Epithelial cell of proximal tubule (primary cell): ENCODE data around the gene MAP2. TPM values are rescaled to one million over a fixed set of nuclear protein-coding genes. Genes with fewer than 3 reads are reported as not detected.

Experiments
- DNase-seq: peaks from one replicate; pipeline ENCODE4 v3.0.0-alpha.2; 2011; ENCODE audit warnings: low read depth
- H3K4me3 ChIP-seq: 2 replicates; pipeline ENCODE4 v1.5.1; 2011; ENCODE audit warnings: low read depth, mild to moderate bottlenecking, low read length
- total RNA-seq: library from RNA; depleted of rRNA; stranded (reverse); fragments of >200 nt; gene quantifications from 2 replicates; pipeline ENCODE4 v1.2.3, GENCODE V29; 2015
- TF ChIP-seq, protein P1 (sequence below): conservative IDR thresholded peaks from 2 replicates; pipeline ENCODE4 v1.5.1; 2012; ENCODE audit warnings: low read depth, mild to moderate bottlenecking, low read length

Gene MAP2
- total RNA-seq, 1 donor from 2014 or later: 12.2 TPM

DNA sequence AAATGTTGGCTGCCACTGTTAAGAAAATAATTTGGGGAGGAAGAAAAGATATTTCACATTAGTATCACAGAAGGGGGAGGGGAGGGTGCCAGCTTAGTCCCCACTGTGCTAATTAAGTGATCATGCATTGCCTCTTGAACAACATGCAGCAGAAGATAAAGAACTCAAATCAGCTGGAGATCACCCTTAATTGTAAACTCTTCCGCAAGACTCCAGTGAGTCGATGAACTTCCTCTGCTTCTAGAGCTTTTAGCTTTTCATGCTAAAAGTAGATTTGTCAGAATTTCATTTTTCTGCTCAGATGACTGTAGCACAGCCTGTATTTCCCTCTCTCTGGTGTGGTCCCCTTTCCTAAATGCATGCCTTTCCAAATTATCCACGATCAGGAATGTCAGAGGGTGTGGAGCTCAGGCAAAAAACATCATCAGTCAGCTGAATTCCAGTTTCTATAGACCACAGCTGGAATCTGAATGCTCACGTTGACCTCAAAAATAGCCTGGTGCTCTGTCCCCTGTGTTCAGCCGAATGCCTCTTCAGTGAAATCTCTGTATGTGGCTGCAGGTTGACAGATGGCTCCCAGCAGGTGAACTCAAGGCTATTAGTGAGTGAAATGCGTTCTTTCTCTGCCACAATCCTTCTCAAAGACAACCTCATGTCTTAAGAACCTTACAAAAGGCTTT, 191.0 kb downstream of the MAP2 start:
- no peak overlapping the region for H3K4me3 ChIP-seq
- DNase-seq: no peak
- TF ChIP-seq, protein P1, sequence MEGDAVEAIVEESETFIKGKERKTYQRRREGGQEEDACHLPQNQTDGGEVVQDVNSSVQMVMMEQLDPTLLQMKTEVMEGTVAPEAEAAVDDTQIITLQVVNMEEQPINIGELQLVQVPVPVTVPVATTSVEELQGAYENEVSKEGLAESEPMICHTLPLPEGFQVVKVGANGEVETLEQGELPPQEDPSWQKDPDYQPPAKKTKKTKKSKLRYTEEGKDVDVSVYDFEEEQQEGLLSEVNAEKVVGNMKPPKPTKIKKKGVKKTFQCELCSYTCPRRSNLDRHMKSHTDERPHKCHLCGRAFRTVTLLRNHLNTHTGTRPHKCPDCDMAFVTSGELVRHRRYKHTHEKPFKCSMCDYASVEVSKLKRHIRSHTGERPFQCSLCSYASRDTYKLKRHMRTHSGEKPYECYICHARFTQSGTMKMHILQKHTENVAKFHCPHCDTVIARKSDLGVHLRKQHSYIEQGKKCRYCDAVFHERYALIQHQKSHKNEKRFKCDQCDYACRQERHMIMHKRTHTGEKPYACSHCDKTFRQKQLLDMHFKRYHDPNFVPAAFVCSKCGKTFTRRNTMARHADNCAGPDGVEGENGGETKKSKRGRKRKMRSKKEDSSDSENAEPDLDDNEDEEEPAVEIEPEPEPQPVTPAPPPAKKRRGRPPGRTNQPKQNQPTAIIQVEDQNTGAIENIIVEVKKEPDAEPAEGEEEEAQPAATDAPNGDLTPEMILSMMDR: no peak

DNA sequence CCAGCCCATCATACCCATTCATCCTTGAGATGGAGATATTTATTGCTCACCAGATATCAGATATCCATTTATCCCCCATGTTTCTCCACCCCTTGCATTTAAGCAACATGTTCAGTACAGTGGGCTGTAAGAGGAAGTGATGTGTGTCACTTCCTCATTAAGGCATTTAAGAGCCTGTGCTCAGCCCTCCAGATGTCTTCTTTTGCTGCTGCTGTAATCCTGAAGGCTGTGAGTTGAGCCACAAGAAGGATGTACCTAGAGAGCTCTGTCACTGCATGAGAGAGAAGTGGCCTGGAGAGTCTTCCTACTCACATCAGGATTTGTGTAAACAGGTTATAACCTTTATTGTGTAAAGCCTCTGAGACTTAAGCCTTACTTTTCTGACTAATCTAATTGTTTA, 195.9 kb downstream of the MAP2 start:
- TF ChIP-seq, protein P1: no peak
- H3K4me3 ChIP-seq: no peak overlapping the region
- DNase-seq: no peak

DNA sequence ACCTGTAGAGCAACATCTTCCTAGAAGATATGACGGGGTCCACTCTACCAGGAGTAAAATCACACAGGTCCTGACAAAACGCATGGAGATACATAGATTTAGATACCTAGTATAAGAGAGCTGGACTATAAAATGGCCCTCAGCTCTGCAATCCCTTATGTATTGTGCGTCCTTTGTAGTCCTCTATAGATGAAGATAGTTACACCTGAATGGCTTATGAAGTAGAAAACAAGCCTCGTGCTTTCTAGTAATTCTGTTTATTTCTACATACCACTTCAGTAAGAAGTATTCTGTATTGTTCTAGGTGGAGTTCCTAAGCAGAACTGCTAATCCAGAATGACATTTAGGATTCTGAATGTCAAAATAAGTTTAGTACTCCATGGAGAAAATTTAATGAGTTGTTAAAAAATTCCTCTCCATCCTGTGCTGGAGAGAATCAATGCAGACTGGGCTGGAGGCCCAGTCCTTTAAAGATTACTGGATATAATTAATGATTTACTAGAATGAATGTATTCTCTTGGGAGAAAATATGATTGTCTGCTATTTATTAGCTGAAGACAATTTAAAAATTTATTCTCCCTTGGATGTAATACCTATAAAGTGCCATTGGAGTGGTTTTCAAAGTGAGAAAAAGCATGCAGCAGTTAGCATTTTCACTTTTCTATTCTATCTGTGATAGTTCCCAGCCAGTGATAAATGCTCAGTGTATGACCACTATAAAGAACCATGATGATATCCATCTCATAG, 200.5 kb downstream of the MAP2 start:
- no peak for DNase-seq
- no peak overlapping the region for H3K4me3 ChIP-seq
- TF ChIP-seq, protein P1: no peak

DNA sequence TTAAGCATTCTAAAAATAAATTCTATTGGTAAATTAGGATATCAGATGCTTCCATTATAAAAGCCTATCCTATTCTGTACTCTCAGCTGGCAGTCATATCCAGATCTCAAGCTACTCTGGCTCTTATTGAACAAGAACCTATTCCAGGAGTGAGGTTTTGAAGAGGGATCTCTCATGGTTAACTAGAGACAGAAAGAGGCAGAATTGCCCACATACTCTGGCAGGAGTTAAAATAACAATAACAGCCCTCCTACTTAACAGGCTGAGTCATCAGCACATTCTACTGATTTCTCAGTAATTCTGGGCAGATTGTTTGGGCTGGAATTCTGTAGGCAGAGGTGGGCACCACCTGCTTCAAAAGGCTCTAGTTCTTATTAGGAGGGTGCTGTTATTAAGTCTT, 205.8 kb downstream of the MAP2 start:
- TF ChIP-seq, protein P1: no peak
- DNase-seq: peak; percentile 52
- no peak overlapping the region for H3K4me3 ChIP-seq

DNA sequence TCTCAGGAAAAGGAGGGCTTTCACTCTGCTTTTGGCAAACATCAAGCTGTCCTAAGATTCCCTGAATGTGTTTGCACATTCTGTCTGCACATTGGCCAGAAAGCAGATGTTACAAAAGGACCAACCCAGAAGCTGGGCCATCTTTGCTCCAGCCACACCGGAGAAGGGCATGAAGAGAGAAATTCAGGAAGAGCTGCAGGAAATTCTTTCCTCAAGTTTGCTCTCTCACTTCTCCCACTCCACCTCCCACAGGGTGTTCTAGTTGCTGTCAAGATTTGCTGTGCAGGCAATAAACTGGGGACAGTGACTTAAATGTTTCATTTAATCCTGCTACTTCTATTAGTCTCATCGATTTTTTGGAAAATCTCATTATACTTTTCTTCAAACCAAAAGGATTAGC, 210.1 kb downstream of the MAP2 start:
- TF ChIP-seq, protein P1: no peak
- no peak overlapping the region for H3K4me3 ChIP-seq
- no peak for DNase-seq

DNA sequence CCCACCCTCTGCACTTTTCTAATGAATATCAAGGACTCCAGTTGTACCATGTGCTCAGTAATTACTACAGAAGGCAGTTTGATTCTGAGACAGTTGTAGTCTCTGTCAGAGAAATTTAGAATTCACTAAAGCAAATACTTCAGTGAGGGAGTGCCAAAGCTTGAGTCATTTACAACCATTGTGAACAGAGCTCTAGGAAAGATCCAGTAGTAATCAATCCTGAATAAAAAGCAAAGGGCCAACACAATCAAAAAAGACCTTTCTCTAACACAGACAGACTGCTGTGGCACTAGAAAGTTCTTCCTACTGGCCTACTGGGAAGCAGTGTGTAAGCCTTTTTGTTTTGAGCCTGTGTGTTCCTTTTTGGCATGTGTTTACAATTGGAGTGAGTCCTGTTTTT, 212.2 kb downstream of the MAP2 start:
- no peak overlapping the region for H3K4me3 ChIP-seq
- TF ChIP-seq, protein P1: no peak
- no peak for DNase-seq

DNA sequence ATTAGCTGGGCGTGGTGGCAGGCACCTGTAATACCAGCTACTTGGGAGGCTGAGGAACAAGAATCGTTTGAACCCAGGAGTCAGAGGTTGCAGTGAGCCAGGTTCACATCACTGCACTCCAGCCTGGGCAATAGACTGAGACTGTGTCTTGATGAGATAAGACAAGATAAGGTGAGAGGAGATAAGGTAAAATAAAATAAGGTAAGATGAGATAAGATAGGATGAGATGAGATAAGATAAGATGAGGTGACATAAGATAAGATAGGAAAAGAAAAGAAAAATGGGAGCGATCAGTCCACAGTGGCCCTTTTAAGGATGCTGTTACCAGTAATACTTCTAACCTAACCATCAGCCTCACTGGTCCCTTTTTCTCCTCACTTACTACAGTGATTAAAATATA, 213.4 kb downstream of the MAP2 start:
- TF ChIP-seq, protein P1: no peak
- H3K4me3 ChIP-seq: no peak overlapping the region
- no peak for DNase-seq
